ENCODE results near the gene SH3GL1. TPM values are rescaled to one million over a fixed set of nuclear protein-coding genes. Genes with fewer than 3 reads are reported as not detected.

The SH3GL1 gene
- total RNA-seq, 1 donor = 26.6 TPM

GRCh38 chr19:4393947-4394590, 6.3 kb downstream of the SH3GL1 start:
- no peak overlapping the region for H3K4me3 ChIP-seq (ENCODE audit: low read length)

GRCh38 chr19:4391701-4392483, 8.5 kb downstream of the SH3GL1 start:
- H3K27me3 ChIP-seq (ENCODE audit: insufficient read depth, low read length) = no peaks in the 10 kb centered on the region
- no peaks in the 10 kb centered on the region for H3K9me3 ChIP-seq (ENCODE audit: low read depth, low read length)
- H3K4me3 ChIP-seq (ENCODE audit: low read length) = no peak overlapping the region
- peaks cover 44% of the 10 kb centered on the region for H3K4me1 ChIP-seq (ENCODE audit: insufficient read depth, low read length)

More at GRCh38 chr19:4393947-4394590, 6.3 kb downstream of the SH3GL1 start:
- H3K27me3 ChIP-seq (ENCODE audit: insufficient read depth, low read length) = no peaks in the 10 kb centered on the region
- H3K4me1 ChIP-seq (ENCODE audit: insufficient read depth, low read length) = peaks cover 66% of the 10 kb centered on the region
- no peaks in the 10 kb centered on the region for H3K9me3 ChIP-seq (ENCODE audit: low read depth, low read length)

DNA sequence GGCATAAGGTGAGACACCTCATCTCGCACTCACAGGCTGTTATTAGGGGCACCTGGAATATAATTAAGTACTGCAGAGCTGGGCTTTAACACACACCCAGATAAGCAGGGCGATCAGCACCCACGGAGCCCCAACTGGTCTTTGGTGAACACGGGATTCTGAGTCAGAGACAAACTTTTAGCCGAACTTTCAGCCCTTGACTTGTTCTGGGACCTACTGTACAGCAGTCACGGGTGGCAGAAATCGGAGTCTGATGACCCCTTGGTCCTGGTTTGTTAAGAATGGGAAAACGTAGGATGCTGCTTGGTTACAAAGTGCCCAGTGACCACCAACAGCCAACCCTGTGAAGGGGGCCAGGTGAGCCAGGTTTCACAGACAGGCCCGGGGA, 9.0 kb downstream of the SH3GL1 start:
- H3K9me3 ChIP-seq (ENCODE audit: low read depth, low read length) = no peaks in the 10 kb centered on the region

GRCh38 chr19:4390567-4391305, 9.6 kb downstream of the SH3GL1 start:
- H3K4me3 ChIP-seq (ENCODE audit: low read length) = no peak overlapping the region
- no peaks in the 10 kb centered on the region for H3K27me3 ChIP-seq (ENCODE audit: insufficient read depth, low read length)
- peaks cover 40% of the 10 kb centered on the region for H3K4me1 ChIP-seq (ENCODE audit: insufficient read depth, low read length)
- no peaks in the 10 kb centered on the region for H3K9me3 ChIP-seq (ENCODE audit: low read depth, low read length)

More for the DNA sequence above, 9.0 kb downstream of the SH3GL1 start:
- H3K4me3 ChIP-seq (ENCODE audit: low read length) = no peak overlapping the region
- no peaks in the 10 kb centered on the region for H3K27me3 ChIP-seq (ENCODE audit: insufficient read depth, low read length)
- peaks cover 40% of the 10 kb centered on the region for H3K4me1 ChIP-seq (ENCODE audit: insufficient read depth, low read length)

DNA sequence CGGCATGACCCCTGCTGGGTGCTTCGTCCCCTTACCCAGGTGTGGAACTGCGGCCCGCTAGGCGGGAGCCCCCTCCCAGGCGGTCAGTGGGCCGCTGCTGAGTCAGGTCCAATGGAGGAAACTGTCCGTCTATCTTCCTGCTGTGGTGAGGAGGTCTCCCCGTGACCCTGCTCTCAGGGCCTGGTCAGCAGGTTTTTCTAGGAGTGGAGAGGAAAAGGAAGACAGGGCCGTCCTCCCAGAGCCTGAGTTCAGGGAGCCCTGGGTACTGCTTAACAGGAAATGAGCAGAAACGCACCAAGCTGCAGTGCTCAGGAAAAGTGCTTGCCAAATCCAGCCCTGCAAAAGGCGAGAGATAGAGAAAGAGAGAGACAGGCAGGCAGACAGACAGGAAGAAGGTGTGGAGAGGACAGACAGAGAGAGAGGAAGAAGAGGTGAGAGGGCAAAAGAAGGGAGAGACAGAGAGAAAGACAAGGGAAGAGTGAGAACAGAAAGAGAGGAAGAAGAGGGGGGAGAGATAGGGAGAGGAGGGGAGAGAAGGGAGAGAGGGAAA, 10.3 kb downstream of the SH3GL1 start:
- H3K4me1 ChIP-seq (ENCODE audit: insufficient read depth, low read length) = peaks cover 40% of the 10 kb centered on the region
- H3K9me3 ChIP-seq (ENCODE audit: low read depth, low read length) = no peaks in the 10 kb centered on the region
- no peak overlapping the region for H3K4me3 ChIP-seq (ENCODE audit: low read length)
- no peaks in the 10 kb centered on the region for H3K27me3 ChIP-seq (ENCODE audit: insufficient read depth, low read length)

- Histone ChIP-seq H3K27me3 (ENCODE audit: insufficient read depth, low read length) (no peaks in the 10 kb centered on the region), H3K4me1 (ENCODE audit: insufficient read depth, low read length) (peaks cover 39% of the 10 kb centered on the region), H3K4me3 (ENCODE audit: low read length) (no peak overlapping the region), H3K9me3 (ENCODE audit: low read depth, low read length) (no peaks in the 10 kb centered on the region)
Measured at GRCh38 chr19:4389511-4390016, 10.8 kb downstream of the SH3GL1 start.

DNA sequence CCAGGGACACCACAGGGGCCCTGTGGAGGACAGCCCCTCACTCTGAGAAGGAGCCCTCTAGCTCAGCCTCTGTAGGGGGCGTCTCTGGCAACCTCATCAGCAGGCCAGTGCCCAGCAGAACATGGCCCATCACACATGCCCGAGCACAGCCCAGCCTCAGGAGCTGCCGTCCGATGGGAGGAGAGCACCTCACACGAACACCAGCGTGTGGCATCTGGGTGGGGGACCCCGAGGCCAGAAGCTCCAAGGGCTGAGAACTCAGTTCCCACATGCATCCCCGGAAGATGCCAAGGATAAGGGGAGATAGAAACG, 11.3 kb downstream of the SH3GL1 start:
- Histone ChIP-seq H3K4me3 (ENCODE audit: low read length) (no peak overlapping the region), H3K9me3 (ENCODE audit: low read depth, low read length) (no peaks in the 10 kb centered on the region), H3K4me1 (ENCODE audit: insufficient read depth, low read length) (peaks cover 34% of the 10 kb centered on the region), H3K27me3 (ENCODE audit: insufficient read depth, low read length) (no peaks in the 10 kb centered on the region)

- no peaks in the 10 kb centered on the region for H3K27me3 ChIP-seq (ENCODE audit: insufficient read depth, low read length)
Measured at GRCh38 chr19:4388337-4389063, 11.8 kb downstream of the SH3GL1 start.

GRCh38 chr19:4386041-4386782, 14.1 kb downstream of the SH3GL1 start:
- Histone ChIP-seq H3K4me1 (ENCODE audit: insufficient read depth, low read length) (peaks cover 21% of the 10 kb centered on the region), H3K4me3 (ENCODE audit: low read length) (no peak overlapping the region), H3K27me3 (ENCODE audit: insufficient read depth, low read length) (no peaks in the 10 kb centered on the region), H3K9me3 (ENCODE audit: low read depth, low read length) (no peaks in the 10 kb centered on the region)

More at GRCh38 chr19:4388337-4389063, 11.8 kb downstream of the SH3GL1 start:
- Histone ChIP-seq H3K4me3 (ENCODE audit: low read length) (no peak overlapping the region), H3K4me1 (ENCODE audit: insufficient read depth, low read length) (peaks cover 34% of the 10 kb centered on the region), H3K9me3 (ENCODE audit: low read depth, low read length) (no peaks in the 10 kb centered on the region)

DNA sequence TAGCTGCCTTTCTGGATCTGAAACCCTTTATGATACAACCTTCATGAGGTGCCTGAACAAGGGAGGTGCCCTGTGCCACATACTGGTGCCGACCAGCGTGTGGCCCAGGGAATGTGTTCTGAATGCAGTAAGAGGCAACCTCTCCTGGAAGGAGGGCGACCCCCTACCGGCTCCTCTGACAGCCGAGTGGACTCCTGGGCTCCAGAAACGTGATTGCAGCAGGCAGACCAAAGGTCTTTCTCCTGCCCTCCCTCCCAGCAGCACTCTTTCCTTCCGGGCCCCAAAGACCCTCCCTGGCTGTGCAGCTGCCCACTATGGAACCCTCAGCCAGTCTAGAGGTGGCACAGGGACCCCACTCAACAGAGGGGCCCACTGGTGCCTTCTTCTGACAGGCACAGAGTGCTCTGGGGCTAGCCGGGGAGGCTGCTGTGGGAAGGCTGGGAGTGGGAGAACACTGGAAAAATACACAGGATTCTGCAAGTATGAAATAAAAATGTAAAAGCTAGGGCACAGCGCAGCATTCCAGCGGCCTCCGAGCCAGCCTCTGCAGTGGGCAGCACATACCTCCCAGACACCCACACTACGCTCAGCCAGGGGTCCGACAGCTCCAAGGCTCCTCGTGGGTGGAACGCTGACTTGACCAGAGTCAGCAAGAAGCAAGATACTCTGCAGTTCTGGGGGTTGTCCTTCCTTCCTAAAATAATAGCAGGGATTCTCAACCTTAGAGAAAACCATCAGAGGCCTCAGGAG, 14.9 kb downstream of the SH3GL1 start:
- no peak overlapping the region for H3K4me3 ChIP-seq (ENCODE audit: low read length)
- H3K27me3 ChIP-seq (ENCODE audit: insufficient read depth, low read length) = no peaks in the 10 kb centered on the region
- no peaks in the 10 kb centered on the region for H3K9me3 ChIP-seq (ENCODE audit: low read depth, low read length)
- peaks cover 21% of the 10 kb centered on the region for H3K4me1 ChIP-seq (ENCODE audit: insufficient read depth, low read length)

DNA sequence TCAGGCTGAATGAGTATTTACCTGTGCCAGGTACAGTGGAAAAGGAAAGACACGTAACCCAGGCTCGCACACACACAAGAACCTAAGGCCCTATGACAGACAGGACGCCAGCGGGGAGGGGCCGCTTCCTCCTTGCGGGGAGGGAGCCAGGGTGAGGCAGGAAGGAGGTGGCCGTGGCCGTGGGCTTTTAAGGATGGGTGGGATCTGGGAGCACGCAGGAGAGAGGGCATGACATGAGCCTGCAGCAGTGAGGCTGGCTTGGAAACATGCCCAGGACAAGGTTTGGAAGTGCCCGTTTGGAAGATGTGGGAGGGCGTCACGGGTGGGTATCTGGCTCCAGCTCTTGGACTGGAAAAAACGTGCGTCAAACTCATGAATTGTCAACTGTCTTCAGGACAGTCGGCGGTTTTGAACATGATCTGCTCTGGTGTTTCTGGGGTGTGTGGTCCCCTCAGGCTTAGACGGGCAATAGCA, 20.1 kb downstream of the SH3GL1 start:
- peaks cover 57% of the 10 kb centered on the region for H3K4me1 ChIP-seq (ENCODE audit: insufficient read depth, low read length)
- H3K27me3 ChIP-seq (ENCODE audit: insufficient read depth, low read length) = no peaks in the 10 kb centered on the region
- no peak overlapping the region for H3K4me3 ChIP-seq (ENCODE audit: low read length)

GRCh38 chr19:4379383-4380253, 20.7 kb downstream of the SH3GL1 start:
- no peaks in the 10 kb centered on the region for H3K27me3 ChIP-seq (ENCODE audit: insufficient read depth, low read length)
- H3K9me3 ChIP-seq (ENCODE audit: low read depth, low read length) = no peaks in the 10 kb centered on the region
- H3K4me1 ChIP-seq (ENCODE audit: insufficient read depth, low read length) = peaks cover 64% of the 10 kb centered on the region
- H3K4me3 ChIP-seq (ENCODE audit: low read length) = no peak overlapping the region

More for the DNA sequence above, 20.1 kb downstream of the SH3GL1 start:
- no peaks in the 10 kb centered on the region for H3K9me3 ChIP-seq (ENCODE audit: low read depth, low read length)

All from mononuclear cell (primary cell).